ENCODE results near the gene TSPOAP1.

The TSPOAP1 gene

GRCh38 chr17:58282442-58282841, 46.2 kb downstream of the TSPOAP1 start:
- Histone ChIP-seq H3K27ac (ENCODE audit: low read depth, low read length) (no peak overlapping the region), H3K9me3 (ENCODE audit: insufficient read depth, low read depth, low read length) (no peaks in the 10 kb centered on the region), H3K9ac (ENCODE audit: low read depth, low read length) (no peak overlapping the region), H3K4me3 (ENCODE audit: low read length) (no peak overlapping the region), H3K27me3 (ENCODE audit: insufficient read depth, low read length) (peaks cover 22% of the 10 kb centered on the region; the same call in 1 of the 2 replicates), H3K4me1 (ENCODE audit: insufficient read depth, low read length) (peaks cover 14% of the 10 kb centered on the region), H3K36me3 (ENCODE audit: insufficient read depth, low read length) (no peaks in the 10 kb centered on the region)
- WGBS = 92% methylated on average over 6 of the region's 6 CpGs

DNA sequence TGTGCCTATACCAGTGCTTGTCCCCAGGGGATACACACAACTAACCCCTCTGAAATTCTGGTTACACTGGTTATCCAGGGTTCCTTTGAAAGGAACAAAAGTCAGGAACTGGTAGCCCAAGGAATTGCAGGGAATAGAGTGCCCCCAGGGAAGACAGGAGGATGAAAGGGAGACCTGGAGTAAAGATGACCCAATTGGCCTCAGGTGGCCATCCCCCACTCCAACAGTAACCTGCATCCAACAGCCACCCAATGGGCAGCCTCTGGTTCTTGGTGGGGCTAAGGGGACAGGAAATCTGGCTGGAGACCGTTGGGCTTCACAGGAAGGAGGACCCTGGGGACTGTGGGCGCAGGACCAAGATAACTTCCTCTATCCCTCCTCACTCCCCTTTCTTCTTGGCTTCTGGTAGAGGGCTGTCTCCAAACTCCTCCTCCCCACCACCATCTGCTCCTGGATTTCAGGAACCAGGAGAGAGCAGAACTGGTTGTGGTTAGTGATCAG, 47.0 kb downstream of the TSPOAP1 start:
- Histone ChIP-seq H3K9ac (ENCODE audit: low read depth, low read length) (no peak overlapping the region), H3K27ac (ENCODE audit: low read depth, low read length) (no peak overlapping the region), H3K9me3 (ENCODE audit: insufficient read depth, low read depth, low read length) (no peaks in the 10 kb centered on the region), H3K36me3 (ENCODE audit: insufficient read depth, low read length) (no peaks in the 10 kb centered on the region), H3K4me3 (ENCODE audit: low read length) (no peak overlapping the region), H3K4me1 (ENCODE audit: insufficient read depth, low read length) (peaks cover 14% of the 10 kb centered on the region), H3K27me3 (ENCODE audit: insufficient read depth, low read length) (peaks cover 22% of the 10 kb centered on the region; the same call in 1 of the 2 replicates)
- WGBS = 81% methylated on average over 2 of the region's 2 CpGs

DNA sequence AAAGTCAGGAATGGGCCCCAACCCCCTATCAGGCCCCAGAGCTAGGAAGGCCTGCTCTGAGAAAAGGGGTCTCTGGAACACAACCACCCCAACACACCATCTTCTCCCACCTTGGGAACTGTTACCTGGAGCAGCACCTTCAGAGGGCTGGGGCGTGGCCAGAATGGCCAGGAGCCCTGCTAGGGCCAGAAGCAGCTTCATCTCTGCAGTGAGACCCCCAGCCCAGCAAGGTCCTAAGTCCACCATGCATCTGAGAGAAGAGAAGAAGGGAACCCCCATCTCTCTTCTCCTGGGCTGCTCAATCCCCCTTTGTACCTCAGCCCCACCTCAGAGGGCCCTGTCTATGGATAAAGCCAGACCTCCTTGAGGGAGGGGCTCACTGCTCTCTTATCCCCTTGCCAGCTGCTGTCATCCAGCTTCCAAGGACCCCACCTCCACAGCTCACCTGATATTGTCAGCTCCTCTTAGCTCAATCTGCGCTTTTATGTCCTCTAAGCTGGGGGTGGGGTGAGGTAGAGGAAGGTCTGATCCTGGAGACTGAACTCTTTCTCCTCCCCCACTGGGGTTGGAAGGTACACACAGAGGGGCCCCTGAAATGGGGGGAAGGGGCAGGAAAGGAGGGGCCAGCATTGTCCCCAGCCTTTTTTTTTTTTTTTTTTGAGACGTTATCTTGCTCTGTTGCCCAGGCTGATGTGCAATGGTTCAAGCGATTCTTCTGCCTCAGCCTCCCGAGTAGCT, 47.9 kb downstream of the TSPOAP1 start, which contains the start of gene MPO:
MPO (minus strand) TSS at position 456 of the 738 bp plus-strand sequence; CDS start at position 279, 177 bp downstream.
- H3K4me3 ChIP-seq (ENCODE audit: low read length) = no peak within 1 kb of the TSS
- 84% methylated on average over 4 of the region's 5 CpGs for WGBS
- no peaks in the 10 kb centered on the region for H3K9me3 ChIP-seq (ENCODE audit: insufficient read depth, low read depth, low read length)
- H3K4me1 ChIP-seq (ENCODE audit: insufficient read depth, low read length) = peaks cover 14% of the 10 kb centered on the region
- peaks cover 22% of the 10 kb centered on the region; the same call in 1 of the 2 replicates for H3K27me3 ChIP-seq (ENCODE audit: insufficient read depth, low read length)
- no peaks in the 10 kb centered on the region for H3K36me3 ChIP-seq (ENCODE audit: insufficient read depth, low read length)
- no peak within 1 kb of the TSS for H3K27ac ChIP-seq (ENCODE audit: low read depth, low read length)
- H3K9ac ChIP-seq (ENCODE audit: low read depth, low read length) = no peak within 1 kb of the TSS

DNA sequence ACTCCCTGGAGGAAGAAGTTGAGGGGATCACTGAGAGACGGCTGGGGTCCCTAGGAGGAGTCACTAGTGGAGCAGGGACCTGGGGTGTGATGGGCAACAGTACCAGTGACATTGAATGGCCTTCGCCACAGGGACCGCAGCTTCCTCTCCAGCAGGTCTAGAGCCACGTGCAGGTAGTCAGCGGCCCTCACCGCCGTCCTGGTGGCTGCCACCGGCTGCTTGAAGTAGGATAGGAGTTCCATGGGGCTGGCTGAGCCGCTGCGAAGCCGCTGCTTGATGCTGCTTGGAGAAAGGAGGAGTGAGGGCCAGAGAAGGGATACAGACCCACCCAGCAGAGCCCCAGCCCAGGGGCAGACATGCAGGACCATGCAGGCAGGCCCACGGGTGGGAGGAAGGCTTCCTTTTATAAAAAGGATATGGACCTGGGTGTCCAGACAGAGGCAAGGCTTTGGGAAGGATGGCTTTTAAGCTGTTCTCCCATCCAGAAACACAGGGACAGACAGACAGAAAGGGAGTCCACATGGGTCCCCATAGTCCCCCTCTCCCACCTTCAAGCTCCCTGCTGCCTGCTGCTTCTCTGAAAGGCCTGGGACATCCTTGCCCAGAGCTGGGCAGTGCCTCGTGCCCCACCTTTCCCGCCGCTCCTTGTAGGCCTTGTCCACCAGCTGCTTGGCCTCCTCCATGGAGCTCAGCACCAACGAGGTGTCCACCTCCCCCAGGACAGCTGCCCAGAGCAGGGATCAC, 48.7 kb downstream of the TSPOAP1 start:
- Histone ChIP-seq H3K4me1 (ENCODE audit: insufficient read depth, low read length) (peaks cover 9% of the 10 kb centered on the region), H3K36me3 (ENCODE audit: insufficient read depth, low read length) (no peaks in the 10 kb centered on the region), H3K4me3 (ENCODE audit: low read length) (no peak overlapping the region), H3K27ac (ENCODE audit: low read depth, low read length) (no peak overlapping the region), H3K9ac (ENCODE audit: low read depth, low read length) (no peak overlapping the region), H3K9me3 (ENCODE audit: insufficient read depth, low read depth, low read length) (no peaks in the 10 kb centered on the region), H3K27me3 (ENCODE audit: insufficient read depth, low read length) (peaks cover 22% of the 10 kb centered on the region; the same call in 1 of the 2 replicates)
- WGBS = 91% methylated on average over 16 of the region's 16 CpGs

GRCh38 chr17:58279016-58279711, 49.4 kb downstream of the TSPOAP1 start:
- H3K4me1 ChIP-seq (ENCODE audit: insufficient read depth, low read length) = peaks cover 2% of the 10 kb centered on the region; the same call in 1 of the 2 replicates
- H3K9me3 ChIP-seq (ENCODE audit: insufficient read depth, low read depth, low read length) = no peaks in the 10 kb centered on the region
- no peaks in the 10 kb centered on the region for H3K36me3 ChIP-seq (ENCODE audit: insufficient read depth, low read length)
- H3K4me3 ChIP-seq (ENCODE audit: low read length) = no peak overlapping the region
- 89% methylated on average over 60 of the region's 60 CpGs for WGBS
- H3K27ac ChIP-seq (ENCODE audit: low read depth, low read length) = no peak overlapping the region
- peaks cover 22% of the 10 kb centered on the region; the same call in 1 of the 2 replicates for H3K27me3 ChIP-seq (ENCODE audit: insufficient read depth, low read length)
- H3K9ac ChIP-seq (ENCODE audit: low read depth, low read length) = no peak overlapping the region

DNA sequence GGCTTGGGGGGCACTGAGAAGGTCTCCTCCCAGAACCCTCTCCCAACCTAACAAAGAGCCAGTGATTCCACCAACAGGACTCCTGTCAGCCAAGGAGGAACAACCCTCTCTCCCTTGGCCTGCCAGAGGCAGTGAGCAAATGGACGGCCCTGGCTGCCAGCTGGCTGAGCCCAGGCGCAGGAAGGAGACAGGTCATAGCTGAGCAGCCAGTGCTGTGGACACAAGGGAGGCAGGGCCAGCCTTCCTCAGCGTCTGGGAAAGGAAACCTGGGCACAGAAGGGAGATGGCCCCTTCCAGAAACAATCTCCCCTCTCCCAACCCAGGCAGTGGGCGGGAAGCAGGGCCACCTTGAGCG, 50.0 kb downstream of the TSPOAP1 start:
- peaks cover 22% of the 10 kb centered on the region; the same call in 1 of the 2 replicates for H3K27me3 ChIP-seq (ENCODE audit: insufficient read depth, low read length)
- WGBS = 86% methylated on average over 5 of the region's 5 CpGs
- no peak overlapping the region for H3K9ac ChIP-seq (ENCODE audit: low read depth, low read length)

GRCh38 chr17:58277802-58278595, 50.6 kb downstream of the TSPOAP1 start:
- no peaks in the 10 kb centered on the region for H3K4me1 ChIP-seq (ENCODE audit: insufficient read depth, low read length)
- H3K27me3 ChIP-seq (ENCODE audit: insufficient read depth, low read length) = peaks cover 22% of the 10 kb centered on the region
- H3K36me3 ChIP-seq (ENCODE audit: insufficient read depth, low read length) = no peaks in the 10 kb centered on the region
- no peak overlapping the region for H3K4me3 ChIP-seq (ENCODE audit: low read length)
- H3K27ac ChIP-seq (ENCODE audit: low read depth, low read length) = no peak overlapping the region
- no peaks in the 10 kb centered on the region for H3K9me3 ChIP-seq (ENCODE audit: insufficient read depth, low read depth, low read length)
- H3K9ac ChIP-seq (ENCODE audit: low read depth, low read length) = no peak overlapping the region
- 95% methylated on average over 35 of the region's 36 CpGs for WGBS

More for the DNA sequence above, 50.0 kb downstream of the TSPOAP1 start:
- Histone ChIP-seq H3K9me3 (ENCODE audit: insufficient read depth, low read depth, low read length) (no peaks in the 10 kb centered on the region), H3K4me3 (ENCODE audit: low read length) (no peak overlapping the region), H3K27ac (ENCODE audit: low read depth, low read length) (no peak overlapping the region), H3K36me3 (ENCODE audit: insufficient read depth, low read length) (no peaks in the 10 kb centered on the region), H3K4me1 (ENCODE audit: insufficient read depth, low read length) (no peaks in the 10 kb centered on the region)

DNA sequence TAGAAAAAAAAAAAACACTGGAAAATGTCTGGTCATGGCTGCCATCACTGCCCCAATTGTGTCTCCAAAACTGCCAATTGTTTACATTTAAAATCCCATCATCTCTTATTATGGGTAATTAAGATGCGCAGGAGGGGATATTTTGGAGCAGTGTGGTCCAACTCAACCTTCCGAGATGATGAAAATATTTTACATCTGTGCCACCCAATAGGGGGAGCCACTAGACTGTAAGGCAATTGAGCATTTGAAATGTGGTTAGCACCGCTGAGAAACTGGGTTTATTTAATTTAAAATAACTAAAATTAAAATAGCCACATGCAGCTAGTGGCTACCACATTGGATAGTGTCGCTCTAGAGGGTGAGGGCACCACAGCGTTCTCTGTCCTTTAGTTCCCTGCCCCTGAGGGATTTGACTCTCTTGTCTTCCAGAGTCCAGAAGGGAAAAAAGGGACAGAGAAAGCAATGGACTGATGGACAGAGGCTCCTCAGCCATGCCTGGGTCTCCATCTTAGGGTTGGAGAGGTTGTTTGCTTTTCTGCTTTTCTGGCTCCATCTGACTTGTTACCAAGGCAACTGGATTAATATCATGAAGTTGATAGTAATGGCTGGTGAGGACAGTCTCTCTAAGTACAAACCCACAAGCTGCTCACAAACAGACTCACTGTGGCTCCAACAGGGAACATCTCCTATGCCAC, 51.3 kb downstream of the TSPOAP1 start:
- Histone ChIP-seq H3K4me1 (ENCODE audit: insufficient read depth, low read length) (no peaks in the 10 kb centered on the region), H3K9me3 (ENCODE audit: insufficient read depth, low read depth, low read length) (no peaks in the 10 kb centered on the region), H3K9ac (ENCODE audit: low read depth, low read length) (no peak overlapping the region), H3K27ac (ENCODE audit: low read depth, low read length) (no peak overlapping the region), H3K27me3 (ENCODE audit: insufficient read depth, low read length) (peaks cover 22% of the 10 kb centered on the region), H3K4me3 (ENCODE audit: low read length) (no peak overlapping the region), H3K36me3 (ENCODE audit: insufficient read depth, low read length) (no peaks in the 10 kb centered on the region)
- 83% methylated on average over 5 of the region's 5 CpGs for WGBS

DNA sequence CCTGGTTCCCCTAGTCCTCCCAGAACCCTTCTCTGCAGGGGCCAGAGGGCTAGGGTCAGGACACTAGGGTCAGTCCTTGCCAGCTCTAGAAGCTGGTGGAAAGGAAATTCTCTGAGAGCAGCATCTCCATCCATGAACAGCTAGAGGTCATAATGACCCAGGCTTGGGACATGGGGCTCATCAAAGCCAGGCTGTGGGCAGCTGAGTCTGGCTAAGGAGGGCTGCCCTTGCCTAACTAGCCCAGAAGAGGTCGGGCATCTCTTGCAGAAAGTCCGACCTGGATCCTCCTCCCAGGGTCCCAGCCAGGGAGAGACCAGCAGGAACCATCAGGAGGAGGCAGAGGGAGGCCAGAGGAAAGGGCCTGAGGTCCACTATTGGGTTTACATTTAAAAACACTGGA, 52.2 kb downstream of the TSPOAP1 start:
- no peak overlapping the region for H3K27ac ChIP-seq (ENCODE audit: low read depth, low read length)
- no peaks in the 10 kb centered on the region for H3K9me3 ChIP-seq (ENCODE audit: insufficient read depth, low read depth, low read length)
- no peaks in the 10 kb centered on the region for H3K36me3 ChIP-seq (ENCODE audit: insufficient read depth, low read length)
- WGBS = 67% methylated on average over 2 of the region's 2 CpGs
- no peak overlapping the region for H3K9ac ChIP-seq (ENCODE audit: low read depth, low read length)
- no peak overlapping the region for H3K4me3 ChIP-seq (ENCODE audit: low read length)
- H3K27me3 ChIP-seq (ENCODE audit: insufficient read depth, low read length) = peaks cover 22% of the 10 kb centered on the region
- no peaks in the 10 kb centered on the region for H3K4me1 ChIP-seq (ENCODE audit: insufficient read depth, low read length)

- H3K36me3 ChIP-seq (ENCODE audit: insufficient read depth, low read length) = no peaks in the 10 kb centered on the region
- no peaks in the 10 kb centered on the region for H3K4me1 ChIP-seq (ENCODE audit: insufficient read depth, low read length)
- H3K27me3 ChIP-seq (ENCODE audit: insufficient read depth, low read length) = peaks cover 22% of the 10 kb centered on the region
- no peaks in the 10 kb centered on the region for H3K9me3 ChIP-seq (ENCODE audit: insufficient read depth, low read depth, low read length)
- no peak overlapping the region for H3K4me3 ChIP-seq (ENCODE audit: low read length)
- H3K27ac ChIP-seq (ENCODE audit: low read depth, low read length) = no peak overlapping the region
- WGBS = 92% methylated on average over 10 of the region's 10 CpGs
- no peak overlapping the region for H3K9ac ChIP-seq (ENCODE audit: low read depth, low read length)
Observed at GRCh38 chr17:58275417-58275816, 53.2 kb downstream of the TSPOAP1 start.

All from HUES64 (cell line).